ENCODE results near the gene ARID1A. TPM values are rescaled to one million over a fixed set of nuclear protein-coding genes. Genes with fewer than 3 reads are reported as not detected.

The ARID1A gene
- total RNA-seq, 1 donor from 2014 or later: 187 TPM

- H3K4me3 Mint-ChIP-seq (ENCODE audit: unreplicated experiment): no peak overlapping the region
- no peaks in the 10 kb centered on the region for H3K27me3 Mint-ChIP-seq (ENCODE audit: unreplicated experiment)
- H3K4me1 Mint-ChIP-seq (ENCODE audit: low read depth, unreplicated experiment): peaks cover 11% of the 10 kb centered on the region
- TF ChIP-seq CTCF (IDR thresholded peaks at IDR 0.05; ENCODE audit: partially characterized antibody, unreplicated experiment): no peak
- peaks cover 2% of the 10 kb centered on the region for H3K9me3 Mint-ChIP-seq (ENCODE audit: unreplicated experiment)
- no peaks in the 10 kb centered on the region for H3K36me3 Mint-ChIP-seq (ENCODE audit: unreplicated experiment)
- H3K27ac Mint-ChIP-seq (ENCODE audit: unreplicated experiment): no peak overlapping the region
- no peak for DNase-seq
These were observed 4.9 kb downstream of the ARID1A start for GRCh38 chr1:26700711-26701110.

- no peak for DNase-seq
- Mint-ChIP-seq H3K36me3 (ENCODE audit: unreplicated experiment) (no peaks in the 10 kb centered on the region), H3K27me3 (ENCODE audit: unreplicated experiment) (no peaks in the 10 kb centered on the region), H3K9me3 (ENCODE audit: unreplicated experiment) (peaks cover 2% of the 10 kb centered on the region), H3K27ac (ENCODE audit: unreplicated experiment) (no peak overlapping the region), H3K4me1 (ENCODE audit: low read depth, unreplicated experiment) (peaks cover 18% of the 10 kb centered on the region), H3K4me3 (ENCODE audit: unreplicated experiment) (no peak overlapping the region)
- no peak for TF ChIP-seq CTCF (IDR thresholded peaks at IDR 0.05; ENCODE audit: partially characterized antibody, unreplicated experiment)
These were observed 5.6 kb downstream of the ARID1A start for GRCh38 chr1:26701266-26701994.

GRCh38 chr1:26701995-26702679 is 6.3 kb downstream of the ARID1A start:
- Mint-ChIP-seq H3K4me3 (ENCODE audit: unreplicated experiment) (no peak overlapping the region), H3K36me3 (ENCODE audit: unreplicated experiment) (no peaks in the 10 kb centered on the region), H3K4me1 (ENCODE audit: low read depth, unreplicated experiment) (peaks cover 23% of the 10 kb centered on the region), H3K9me3 (ENCODE audit: unreplicated experiment) (peaks cover 2% of the 10 kb centered on the region), H3K27me3 (ENCODE audit: unreplicated experiment) (no peaks in the 10 kb centered on the region), H3K27ac (ENCODE audit: unreplicated experiment) (no peak overlapping the region)
- TF ChIP-seq CTCF (IDR thresholded peaks at IDR 0.05; ENCODE audit: partially characterized antibody, unreplicated experiment): no peak
- DNase-seq: no peak

GRCh38 chr1:26702680-26703038 is 6.8 kb downstream of the ARID1A start:
- no peak for TF ChIP-seq CTCF (IDR thresholded peaks at IDR 0.05; ENCODE audit: partially characterized antibody, unreplicated experiment)
- no peaks in the 10 kb centered on the region for H3K9me3 Mint-ChIP-seq (ENCODE audit: unreplicated experiment)
- no peak overlapping the region for H3K4me3 Mint-ChIP-seq (ENCODE audit: unreplicated experiment)
- no peaks in the 10 kb centered on the region for H3K36me3 Mint-ChIP-seq (ENCODE audit: unreplicated experiment)
- peaks cover 23% of the 10 kb centered on the region for H3K4me1 Mint-ChIP-seq (ENCODE audit: low read depth, unreplicated experiment)
- no peaks in the 10 kb centered on the region for H3K27me3 Mint-ChIP-seq (ENCODE audit: unreplicated experiment)
- no peak overlapping the region for H3K27ac Mint-ChIP-seq (ENCODE audit: unreplicated experiment)
- no peak for DNase-seq

- peak overlapping the region; percentile 70 for H3K4me3 Mint-ChIP-seq (ENCODE audit: unreplicated experiment)
- peaks cover 23% of the 10 kb centered on the region for H3K4me1 Mint-ChIP-seq (ENCODE audit: low read depth, unreplicated experiment)
- no peak for DNase-seq
- no peaks in the 10 kb centered on the region for H3K36me3 Mint-ChIP-seq (ENCODE audit: unreplicated experiment)
- no peak overlapping the region for H3K27ac Mint-ChIP-seq (ENCODE audit: unreplicated experiment)
- H3K27me3 Mint-ChIP-seq (ENCODE audit: unreplicated experiment): no peaks in the 10 kb centered on the region
- TF ChIP-seq CTCF (IDR thresholded peaks at IDR 0.05; ENCODE audit: partially characterized antibody, unreplicated experiment): no peak
- H3K9me3 Mint-ChIP-seq (ENCODE audit: unreplicated experiment): no peaks in the 10 kb centered on the region
These were observed 7.7 kb downstream of the ARID1A start for GRCh38 chr1:26703478-26703877.
